GM08714 (cell line): Measurements from ENCODE around the gene OGFR.

ENCODE experiments used
- H3K4me3 ChIP-seq: fragments of 200-500 bp; sonication (Bioruptor generic); 2 replicates; pipeline ENCODE4 v1.5.1; 2014; ENCODE audit warnings: mild to moderate bottlenecking, low read length, inconsistent platforms
- ZNF274 ChIP-seq: IDR thresholded peaks from 2 replicates; pipeline ENCODE4 v1.6.1; 2012; ENCODE audit warnings: mild to moderate bottlenecking, low read depth, low read length

OGFR gene

DNA sequence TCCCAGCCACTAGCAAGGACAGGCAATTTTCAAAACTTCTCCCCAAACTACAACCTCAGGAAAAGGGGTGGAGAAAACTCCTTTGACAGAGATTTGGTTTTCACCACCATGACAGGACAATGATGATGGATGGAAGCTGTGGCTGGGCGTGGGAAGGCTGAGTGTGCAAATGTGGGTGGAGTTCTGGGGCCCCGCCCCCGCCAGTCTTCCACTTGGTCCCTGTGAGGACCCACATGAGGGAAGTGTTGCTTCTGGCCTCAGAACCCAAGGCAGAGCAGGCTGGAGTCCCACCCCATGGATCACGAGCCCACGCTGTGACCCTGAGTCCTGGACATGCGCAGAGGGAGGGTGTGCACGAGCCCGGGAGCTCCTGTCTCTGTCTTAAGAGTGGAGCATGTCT, 29.9 kb upstream of the OGFR start:
- TF ChIP-seq ZNF274: no peak
- no peak overlapping the region for H3K4me3 ChIP-seq

GRCh38 chr20:62775206-62775605, 29.4 kb upstream of the OGFR start:
- TF ChIP-seq ZNF274: no peak
- H3K4me3 ChIP-seq: no peak overlapping the region

DNA sequence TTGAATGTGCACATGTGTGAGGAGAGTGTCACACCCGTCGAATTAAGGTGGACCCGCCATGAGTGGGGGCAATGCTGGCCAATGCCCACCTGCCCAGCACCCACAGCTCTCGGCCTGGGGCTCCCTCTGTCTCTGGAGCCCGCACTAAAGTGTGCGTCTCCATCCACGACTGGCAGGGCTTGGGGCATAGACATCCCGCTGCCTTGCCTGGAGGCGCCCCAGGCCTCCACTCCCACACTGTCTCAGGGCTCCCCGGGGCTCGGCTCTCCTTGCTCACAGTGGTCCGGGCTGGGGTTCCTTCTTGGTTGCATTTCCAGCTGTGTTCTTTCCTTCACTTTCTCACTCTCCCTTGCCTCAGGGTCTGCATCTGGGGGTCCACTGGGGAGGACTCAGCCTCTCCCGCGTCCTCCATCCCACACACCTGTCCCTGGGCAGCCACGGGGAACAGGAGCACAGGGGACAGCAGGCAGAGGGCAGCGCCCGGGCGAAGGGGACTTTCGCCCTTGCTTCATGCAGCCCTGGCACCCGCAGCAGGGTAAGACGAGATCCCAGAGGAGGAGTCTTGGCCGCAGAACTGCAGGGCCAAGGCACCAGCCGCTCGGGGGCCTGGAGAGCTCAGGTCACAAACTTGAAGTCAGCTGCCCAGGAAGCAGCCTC, 28.5 kb upstream of the OGFR start:
- TF ChIP-seq ZNF274: no peak
- H3K4me3 ChIP-seq: no peak overlapping the region

- H3K4me3 ChIP-seq: no peak overlapping the region
- TF ChIP-seq ZNF274: no peak
Observed at GRCh38 chr20:62776692-62777527, 27.7 kb upstream of the OGFR start.

DNA sequence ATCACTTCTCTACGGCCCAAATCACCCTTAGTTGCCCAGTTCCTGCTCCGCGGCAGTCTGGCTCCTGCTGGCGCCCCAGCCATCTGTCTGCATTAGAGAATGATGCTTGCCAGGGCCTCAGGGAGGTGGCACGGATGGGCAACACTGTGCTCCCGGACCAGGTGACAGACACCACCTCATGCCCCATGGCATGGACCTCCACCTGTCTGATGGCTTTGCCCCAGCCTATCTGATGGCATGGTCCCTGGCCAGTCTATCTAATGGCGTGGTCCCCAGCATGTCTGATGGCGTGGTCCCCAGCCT, 27.2 kb upstream of the OGFR start:
- H3K4me3 ChIP-seq: no peak overlapping the region
- no peak for TF ChIP-seq ZNF274

DNA sequence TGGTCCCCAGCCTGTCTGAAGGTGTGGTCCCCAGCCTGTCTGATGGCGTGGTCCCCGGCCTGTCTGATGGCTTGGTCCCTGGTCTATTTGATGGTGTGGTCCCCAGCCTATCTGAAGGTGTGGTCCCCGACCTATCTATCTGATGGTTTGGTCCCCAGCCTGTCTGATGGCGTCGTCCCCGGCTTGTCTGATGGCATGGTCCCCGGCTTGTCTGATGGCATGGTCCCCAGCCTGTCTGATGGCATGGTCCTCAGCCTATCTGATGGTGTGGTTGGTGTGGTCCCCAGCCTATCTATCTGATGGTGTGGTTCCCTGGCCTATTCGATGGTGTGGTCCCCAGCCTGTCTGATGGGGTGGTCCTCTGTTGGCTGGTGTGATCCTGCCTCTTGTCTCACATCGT, 26.6 kb upstream of the OGFR start:
- no peak overlapping the region for H3K4me3 ChIP-seq
- no peak for TF ChIP-seq ZNF274

GRCh38 chr20:62778601-62779416, 25.8 kb upstream of the OGFR start:
- TF ChIP-seq ZNF274: no peak
- H3K4me3 ChIP-seq: no peak overlapping the region

- TF ChIP-seq ZNF274: no peak
- no peak overlapping the region for H3K4me3 ChIP-seq
Observed at GRCh38 chr20:62779417-62779685, 25.3 kb upstream of the OGFR start.

- H3K4me3 ChIP-seq: no peak overlapping the region
- no peak for TF ChIP-seq ZNF274
Observed at GRCh38 chr20:62780204-62780603, 24.4 kb upstream of the OGFR start.

DNA sequence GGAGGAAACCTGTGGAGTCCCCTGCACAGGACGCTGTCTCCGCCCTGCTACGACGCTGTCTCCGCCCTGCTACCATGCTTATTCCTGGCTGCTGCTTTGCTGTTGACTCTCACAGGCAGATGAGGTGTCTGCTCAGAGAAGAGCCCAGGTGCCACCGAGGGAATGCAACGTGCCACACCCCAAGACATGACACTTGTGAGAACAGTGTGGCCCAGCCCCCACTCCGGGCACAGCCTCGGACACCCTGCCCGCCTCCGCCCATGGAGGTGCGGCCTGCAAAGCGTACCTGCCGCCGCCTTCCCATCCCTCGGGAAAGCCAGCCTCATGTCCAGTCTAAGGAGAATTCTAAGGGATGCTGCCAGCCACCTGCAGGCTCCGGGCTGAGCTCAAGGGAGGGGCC, 23.9 kb upstream of the OGFR start:
- H3K4me3 ChIP-seq: no peak overlapping the region
- no peak for TF ChIP-seq ZNF274

DNA sequence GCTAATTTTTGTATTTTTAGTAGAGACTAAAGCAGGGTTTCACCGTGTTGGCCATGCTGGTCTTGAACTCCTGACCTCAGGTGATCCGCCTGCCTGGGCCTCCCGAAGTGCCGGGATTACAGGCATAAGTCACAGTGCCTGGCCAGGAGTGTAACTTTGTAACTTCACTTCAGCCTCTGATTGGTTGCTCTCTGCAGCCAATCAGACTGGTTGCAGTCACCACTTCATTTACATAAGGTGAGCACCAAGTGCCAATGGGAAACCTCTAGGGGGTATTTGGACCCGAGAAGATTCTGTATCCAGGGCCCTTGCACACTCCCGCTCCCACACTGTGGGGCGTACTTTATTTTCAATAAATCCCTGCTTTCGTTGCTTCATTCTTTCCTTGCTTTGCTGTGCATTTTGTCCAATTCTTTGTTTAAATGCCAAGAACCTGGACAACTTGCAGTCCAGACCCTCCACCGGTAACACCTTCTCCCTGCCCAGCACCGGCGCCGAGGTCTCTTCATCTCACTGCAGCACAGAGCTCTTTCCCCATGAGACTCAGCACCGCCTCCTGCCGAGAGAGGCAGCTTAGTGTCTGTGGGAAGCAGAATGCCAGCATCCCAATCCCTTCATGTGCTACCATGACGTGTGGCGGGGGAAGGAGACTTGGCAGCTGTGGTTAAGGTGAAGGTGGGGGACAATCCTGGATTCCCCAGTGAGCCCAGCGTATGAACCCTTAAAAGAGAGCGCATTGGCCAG, 22.3 kb upstream of the OGFR start:
- H3K4me3 ChIP-seq: no peak overlapping the region
- no peak for TF ChIP-seq ZNF274

GRCh38 chr20:62782893-62783278, 21.7 kb upstream of the OGFR start:
- no peak overlapping the region for H3K4me3 ChIP-seq
- TF ChIP-seq ZNF274: no peak

- no peak overlapping the region for H3K4me3 ChIP-seq
- no peak for TF ChIP-seq ZNF274
Observed at GRCh38 chr20:62784497-62784896, 20.1 kb upstream of the OGFR start.

DNA sequence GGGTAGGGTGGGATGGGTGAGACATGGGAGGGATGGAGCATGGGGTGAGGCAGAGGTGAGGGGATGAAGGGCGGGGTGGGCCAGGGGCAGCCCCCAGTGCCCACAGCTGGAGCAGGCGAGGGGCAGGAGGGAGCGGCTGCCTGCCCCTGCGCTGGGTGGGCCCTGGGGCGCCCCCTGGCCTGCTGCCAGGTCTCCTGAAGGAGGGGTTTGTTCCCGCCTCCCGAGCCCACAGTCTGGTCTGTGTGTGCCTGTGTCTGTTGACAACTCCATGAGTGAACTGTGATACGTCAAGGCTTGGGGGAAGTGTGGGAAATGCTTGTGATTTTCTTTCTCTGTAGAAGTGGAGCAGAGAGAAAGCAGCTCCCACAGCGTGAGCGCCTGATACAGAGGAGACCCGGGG, 19.2 kb upstream of the OGFR start:
- TF ChIP-seq ZNF274: no peak
- no peak overlapping the region for H3K4me3 ChIP-seq
